Tibial nerve (tissue), 4 donors: ENCODE measurements around the gene ALDH3A1. TPM values are rescaled to one million over a fixed set of nuclear protein-coding genes. Genes with fewer than 3 reads are reported as not detected.

Experiments used
- DNase-seq, 2 donors: peaks; one replicate each; pipeline ENCODE4 v3.0.0-alpha.2; 2019; ENCODE audit warnings: low spot score in 2 of 2
- H3K27ac ChIP-seq, 4 donors: fragments of 200-600 bp; sonication (generic) in 3 of 4; one replicate each; pipeline ENCODE4 v1.5.1; 2017 to 2019; ENCODE audit warnings: mild to moderate bottlenecking in 1 of 4
- H3K27me3 ChIP-seq, 2 donors: fragments of 200-600 bp; sonication (generic) in 1 of 2; one replicate each; pipeline versions ENCODE4 v1.5.1 to v1.6.0; 2017 to 2019
- H3K36me3 ChIP-seq, 3 donors: fragments of 200-600 bp; sonication (generic); one replicate each; pipeline ENCODE4 v1.5.1; 2018 to 2019
- H3K4me1 ChIP-seq, 4 donors: fragments of 200-600 bp; sonication (generic) in 3 of 4; one replicate each; pipeline ENCODE4 v1.5.1; 2017 to 2019
- H3K4me3 ChIP-seq, 4 donors: fragments of 200-600 bp; sonication (generic) in 3 of 4; one replicate each; pipeline ENCODE4 v1.5.1; 2017 to 2019; ENCODE audit warnings: mild to moderate bottlenecking in 1 of 4, moderate library complexity in 1 of 4
- H3K9me3 ChIP-seq, 4 donors: fragments of 200-600 bp; sonication (generic) in 3 of 4; one replicate each; pipeline ENCODE4 v1.5.1; 2017 to 2019
- CTCF ChIP-seq, 5 experiments: fragments of 200-600 bp in 3 of 5; fragments of 450-650 bp in 2 of 5; sonication (generic) in 3 of 5; IDR thresholded peaks; one replicate each; pipeline ENCODE4 v1.5.1; 2016 to 2019; ENCODE audit warnings: antibody characterized with exemption in 5 of 5, mild to moderate bottlenecking in 3 of 5, moderate library complexity in 2 of 5
- EP300 ChIP-seq, 2 donors: sonication (generic); formaldehyde crosslinking; IDR thresholded peaks; one replicate each; pipeline ENCODE4 v1.6.1; 2017; ENCODE audit warnings: antibody characterized with exemption in 2 of 2, mild to moderate bottlenecking in 1 of 2
- POLR2A ChIP-seq, 2 donors: fragments of 450-650 bp; IDR thresholded peaks; one replicate each; pipeline ENCODE4 v1.6.1; 2017; ENCODE audit warnings: antibody characterized with exemption in 2 of 2, mild to moderate bottlenecking in 2 of 2, moderate library complexity in 2 of 2
- WGBS, 2 donors: methylation state at CpG; one replicate each; pipeline ENCODE4 v1.1.5; 2018; 5-methylcytosine and 5-hydroxymethylcytosine counted together
- total RNA-seq, 4 donors: library from RNA; depleted of rRNA; stranded (reverse); fragments of >200 nt; gene quantifications; one replicate each; pipeline ENCODE4 v1.1.0, GENCODE V29; 2016

Gene ALDH3A1
- total RNA-seq, 4 donors from 2014 or later, result 0.21 to 2.1 (median 1.7) TPM; not detected in 1

GRCh38 chr17:19760746-19761145, 12.6 kb upstream of the ALDH3A1 start:
- 69 to 75% methylated on average over 9 of the region's 9 CpGs for WGBS, 2 donors
- no peaks in the 10 kb centered on the region for H3K27me3 ChIP-seq
- peaks cover 0 to 11% (median 0%) of the 10 kb centered on the region in 4 donors for H3K4me1 ChIP-seq
- H3K4me3 ChIP-seq, result no peak overlapping the region
- H3K27ac ChIP-seq, result no peak overlapping the region
- TF ChIP-seq CTCF (IDR thresholded peaks at IDR 0.05) (no peak), POLR2A (IDR thresholded peaks at IDR 0.05) (no peak), EP300 (IDR thresholded peaks at IDR 0.05) (no peak)
- H3K36me3 ChIP-seq, result no peaks in the 10 kb centered on the region
- no peaks in the 10 kb centered on the region for H3K9me3 ChIP-seq
- no peak for DNase-seq

- no peak overlapping the region for H3K4me3 ChIP-seq
- TF ChIP-seq POLR2A (IDR thresholded peaks at IDR 0.05), result no peak
- no peak for TF ChIP-seq CTCF (IDR thresholded peaks at IDR 0.05)
- no peak for TF ChIP-seq EP300 (IDR thresholded peaks at IDR 0.05)
- WGBS, 2 donors, result 82 to 83% methylated on average over 24 of the region's 24 CpGs
- DNase-seq, result no peak
- peaks cover 0 to 11% (median 0%) of the 10 kb centered on the region in 4 donors for H3K4me1 ChIP-seq
- no peaks in the 10 kb centered on the region for H3K9me3 ChIP-seq
- no peaks in the 10 kb centered on the region for H3K36me3 ChIP-seq
- no peak overlapping the region for H3K27ac ChIP-seq
- H3K27me3 ChIP-seq, result no peaks in the 10 kb centered on the region
Observed at GRCh38 chr17:19759568-19760549, 11.8 kb upstream of the ALDH3A1 start.

- Histone ChIP-seq H3K4me1 (peaks cover 0 to 20% (median 6%) of the 10 kb centered on the region in 4 donors), H3K27me3 (no peaks in the 10 kb centered on the region), H3K4me3 (no peak overlapping the region), H3K27ac (no peak overlapping the region), H3K9me3 (no peaks in the 10 kb centered on the region), H3K36me3 (no peaks in the 10 kb centered on the region)
- 84 to 93% methylated on average over 11 to 12 of the region's 12 CpGs for WGBS, 2 donors
- no peak for TF ChIP-seq EP300 (IDR thresholded peaks at IDR 0.05)
- no peak for TF ChIP-seq POLR2A (IDR thresholded peaks at IDR 0.05)
- TF ChIP-seq CTCF (IDR thresholded peaks at IDR 0.05), result no peak
- no peak for DNase-seq
Observed at GRCh38 chr17:19757536-19758180, 9.6 kb upstream of the ALDH3A1 start.

GRCh38 chr17:19756546-19756945, 8.4 kb upstream of the ALDH3A1 start:
- no peak for TF ChIP-seq POLR2A (IDR thresholded peaks at IDR 0.05)
- TF ChIP-seq EP300 (IDR thresholded peaks at IDR 0.05), result no peak
- TF ChIP-seq CTCF (IDR thresholded peaks at IDR 0.05), result no peak
- H3K27ac ChIP-seq, result no peak overlapping the region
- peaks cover 0 to 15% (median 6%) of the 10 kb centered on the region in 4 donors for H3K4me1 ChIP-seq
- DNase-seq, result no peak
- H3K27me3 ChIP-seq, result no peaks in the 10 kb centered on the region
- no peak overlapping the region for H3K4me3 ChIP-seq
- H3K9me3 ChIP-seq, result no peaks in the 10 kb centered on the region
- no peaks in the 10 kb centered on the region for H3K36me3 ChIP-seq
- WGBS, 2 donors, result 76 to 78% methylated on average over 10 of the region's 10 CpGs
